ENCODE data around the gene UPP1. TPM values are rescaled to one million over a fixed set of nuclear protein-coding genes. Genes with fewer than 3 reads are reported as not detected.
A peak's percentile ranks its signal among the peaks of the same experiment; 100 is the strongest.

UPP1 gene
- total RNA-seq, result 10 to 100 TPM in 7 of 8 experiments, 1 to 10 TPM in 1; 3.1 to 93.0 (median 26.4) TPM

GRCh38 chr7:48089046-48090003 is at the start of gene UPP1:
Gene UPP1, plus strand, starts transcription at chr7:48089265. Its CDS starts 5,519 bp downstream, at chr7:48094784.
- WGBS, 10 experiments, result 0 to 80% (median 10%) methylated on average over 1 to 10 of the region's 96 CpGs; no CpG with 5 or more reads in 1 of the 10 experiments
- in situ Hi-C loops (cut with MboI; ENCODE audit: low pct_unique_long_range_greater_than_20kb in 2 of 9, low sequenced_read_pairs in 9 of 9, unreplicated experiment in 9 of 9), result loop anchor here in 2 of 9 experiments (25.0 kb wide), 1 partner anchor 102 kb away; the partner anchor contains the start of gene HUS1 (in 2 of the 2)
- peak within 1 kb of the TSS; percentile 33 to 79 for H3K27ac ChIP-seq
- H3K4me1 ChIP-seq (replicated peaks in 1 of 2), result peaks cover 6 to 13% of the 10 kb centered on the region in 2 donors
- ATAC-seq (replicated peaks in 6 of 8), result peak; percentile 56 to 86 (median 74)
- peak within 1 kb of the TSS; percentile 78 to 92 (median 89) for H3K4me3 ChIP-seq

GRCh38 chr7:48040944-48041652 is 48.0 kb upstream of the UPP1 start:
- H3K4me3 ChIP-seq, result no peak overlapping the region
- in situ Hi-C loops (cut with MboI; ENCODE audit: low pct_unique_long_range_greater_than_20kb in 2 of 9, low sequenced_read_pairs in 9 of 9, unreplicated experiment in 9 of 9), result no loop called here
- no peaks in the 10 kb centered on the region for H3K4me1 ChIP-seq (replicated peaks in 1 of 2)
- 66 to 91% (median 81%) methylated on average over 1 to 14 of the region's 18 CpGs; no CpG with 5 or more reads in 2 of the 10 experiments for WGBS, 10 experiments
- ATAC-seq (replicated peaks in 6 of 8), result no peak
- H3K27ac ChIP-seq, result no peak overlapping the region

DNA sequence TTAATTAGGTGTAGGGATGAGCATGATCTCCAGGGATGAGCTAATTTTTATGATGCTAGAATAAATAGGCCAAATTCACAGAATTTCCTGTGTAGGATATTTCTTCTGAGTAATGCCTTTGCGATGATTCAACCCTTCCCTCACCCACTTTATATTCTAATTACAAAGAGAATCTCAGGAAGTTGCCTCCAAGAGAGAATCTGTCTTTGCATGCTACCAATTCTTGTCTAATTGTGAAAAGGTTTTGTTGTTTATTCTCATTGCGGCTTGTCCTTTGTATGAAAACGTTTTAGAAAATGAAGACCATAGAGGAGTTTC is 47.5 kb upstream of the UPP1 start:
- no peak overlapping the region for H3K4me3 ChIP-seq
- no peaks in the 10 kb centered on the region for H3K4me1 ChIP-seq (replicated peaks in 1 of 2)
- no peak overlapping the region for H3K27ac ChIP-seq
- WGBS, 10 experiments, result 0 to 100% (median 50%) methylated on average over 1 to 3 of the region's 3 CpGs; no CpG with 5 or more reads in 1 of the 10 experiments
- in situ Hi-C loops (cut with MboI; ENCODE audit: low pct_unique_long_range_greater_than_20kb in 2 of 9, low sequenced_read_pairs in 9 of 9, unreplicated experiment in 9 of 9), result no loop called here
- peak in 3 of 8 experiments; percentile 45 to 74 (median 71) for ATAC-seq (replicated peaks in 6 of 8)

GRCh38 chr7:48042216-48042615 is 46.8 kb upstream of the UPP1 start:
- Histone ChIP-seq H3K4me1 (replicated peaks in 1 of 2) (no peaks in the 10 kb centered on the region), H3K27ac (no peak overlapping the region), H3K4me3 (no peak overlapping the region)
- no peak for ATAC-seq (replicated peaks in 6 of 8)
- WGBS, 10 experiments, result 56 to 94% (median 69%) methylated on average over 3 of the region's 3 CpGs; no CpG with 5 or more reads in 1 of the 10 experiments
- in situ Hi-C loops (cut with MboI; ENCODE audit: low pct_unique_long_range_greater_than_20kb in 2 of 9, low sequenced_read_pairs in 9 of 9, unreplicated experiment in 9 of 9), result no loop called here

DNA sequence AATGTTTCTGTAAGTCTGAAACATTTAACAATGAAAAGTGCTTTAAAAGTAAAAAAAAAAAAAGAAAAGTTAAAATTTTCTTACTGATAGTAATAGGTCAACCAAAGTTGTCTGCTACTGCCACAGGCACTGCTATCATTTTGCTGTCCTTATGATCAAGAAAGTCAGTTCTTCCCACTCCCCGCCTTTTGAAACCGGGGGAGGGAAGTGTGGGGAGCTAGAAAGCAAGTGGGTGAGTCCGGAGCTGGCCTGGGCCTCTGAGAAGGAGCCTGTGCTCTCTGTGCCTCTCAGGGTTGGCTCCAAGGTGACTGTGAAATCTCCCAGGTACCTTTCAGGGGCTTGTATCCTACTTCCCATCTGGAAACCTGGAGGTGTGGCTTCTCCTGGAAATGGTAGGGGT is 46.4 kb upstream of the UPP1 start:
- ATAC-seq (replicated peaks in 6 of 8), result no peak
- in situ Hi-C loops (cut with MboI; ENCODE audit: low pct_unique_long_range_greater_than_20kb in 2 of 9, low sequenced_read_pairs in 9 of 9, unreplicated experiment in 9 of 9), result no loop called here
- H3K4me3 ChIP-seq, result no peak overlapping the region
- no peak overlapping the region for H3K27ac ChIP-seq
- WGBS, 10 experiments, result 40 to 100% (median 73%) methylated on average over 1 to 3 of the region's 3 CpGs; no CpG with 5 or more reads in 2 of the 10 experiments
- no peaks in the 10 kb centered on the region for H3K4me1 ChIP-seq (replicated peaks in 1 of 2)

GRCh38 chr7:48045195-48045765 is 43.8 kb upstream of the UPP1 start:
- in situ Hi-C loops (cut with MboI; ENCODE audit: low pct_unique_long_range_greater_than_20kb in 2 of 9, low sequenced_read_pairs in 9 of 9, unreplicated experiment in 9 of 9), result no loop called here
- H3K27ac ChIP-seq, result no peak overlapping the region
- no peaks in the 10 kb centered on the region for H3K4me1 ChIP-seq (replicated peaks in 1 of 2)
- no peak for ATAC-seq (replicated peaks in 6 of 8)
- H3K4me3 ChIP-seq, result no peak overlapping the region
- 33 to 87% (median 78%) methylated on average over 1 to 6 of the region's 9 CpGs; no CpG with 5 or more reads in 3 of the 10 experiments for WGBS, 10 experiments

GRCh38 chr7:48046458-48046857 is 42.6 kb upstream of the UPP1 start:
- no peaks in the 10 kb centered on the region for H3K4me1 ChIP-seq (replicated peaks in 1 of 2)

DNA sequence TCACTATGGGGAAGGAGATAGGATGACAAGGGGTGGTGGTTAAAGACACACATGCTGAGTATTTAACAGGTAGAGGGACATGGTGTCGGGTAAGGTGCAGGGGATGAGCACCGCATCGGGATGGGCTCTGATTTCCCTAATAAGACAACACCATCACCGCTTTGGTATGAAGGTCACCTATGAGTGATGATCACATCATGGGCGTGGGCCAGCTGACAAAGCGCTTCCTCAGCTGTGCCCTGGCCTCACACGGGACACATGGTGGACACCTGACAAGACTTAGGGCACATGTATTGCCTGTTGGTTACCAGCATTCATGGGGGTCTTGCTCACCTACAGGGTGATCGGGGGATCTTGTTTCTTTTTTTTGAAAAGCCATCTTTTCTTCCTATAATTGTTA is 41.0 kb upstream of the UPP1 start:
- H3K4me1 ChIP-seq (replicated peaks in 1 of 2), result no peaks in the 10 kb centered on the region
- no peak overlapping the region for H3K27ac ChIP-seq
- no peak for ATAC-seq (replicated peaks in 6 of 8)
- in situ Hi-C loops (cut with MboI; ENCODE audit: low pct_unique_long_range_greater_than_20kb in 2 of 9, low sequenced_read_pairs in 9 of 9, unreplicated experiment in 9 of 9), result no loop called here
- no peak overlapping the region for H3K4me3 ChIP-seq
- WGBS, 10 experiments, result 30 to 100% (median 92%) methylated on average over 2 to 8 of the region's 8 CpGs; no CpG with 5 or more reads in 1 of the 10 experiments

More at GRCh38 chr7:48046458-48046857, 42.6 kb upstream of the UPP1 start:
- no peak for ATAC-seq (replicated peaks in 6 of 8)
- in situ Hi-C loops (cut with MboI; ENCODE audit: low pct_unique_long_range_greater_than_20kb in 2 of 9, low sequenced_read_pairs in 9 of 9, unreplicated experiment in 9 of 9), result no loop called here
- Histone ChIP-seq H3K27ac (no peak overlapping the region), H3K4me3 (no peak overlapping the region)
- WGBS, 10 experiments, result 9 to 91% (median 68%) methylated on average over 2 to 13 of the region's 14 CpGs

DNA sequence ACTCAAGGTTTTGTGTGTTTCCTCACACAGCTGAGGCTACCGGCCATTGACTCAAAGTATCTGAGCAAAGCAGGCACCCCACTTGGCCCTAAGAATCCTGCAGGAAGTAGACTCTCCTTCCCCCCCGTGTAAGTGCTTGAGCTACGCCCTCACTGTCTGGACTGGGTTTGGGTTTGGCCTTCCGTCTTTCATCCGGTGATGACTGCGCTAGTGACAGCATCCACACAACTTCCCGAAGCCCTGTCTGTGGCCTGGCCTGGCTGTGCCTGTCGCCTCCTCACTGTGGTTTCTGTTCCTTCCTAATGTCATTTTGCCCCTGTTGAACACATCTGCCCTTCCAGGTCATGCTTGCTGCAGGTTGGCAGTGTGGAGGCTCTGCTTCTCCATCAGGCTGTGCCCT is 39.2 kb upstream of the UPP1 start:
- Histone ChIP-seq H3K4me1 (replicated peaks in 1 of 2) (no peaks in the 10 kb centered on the region), H3K27ac (no peak overlapping the region), H3K4me3 (no peak overlapping the region)
- in situ Hi-C loops (cut with MboI; ENCODE audit: low pct_unique_long_range_greater_than_20kb in 2 of 9, low sequenced_read_pairs in 9 of 9, unreplicated experiment in 9 of 9), result no loop called here
- no peak for ATAC-seq (replicated peaks in 6 of 8)
- WGBS, 10 experiments, result 79 to 100% (median 83%) methylated on average over 1 to 6 of the region's 8 CpGs; no CpG with 5 or more reads in 3 of the 10 experiments

DNA sequence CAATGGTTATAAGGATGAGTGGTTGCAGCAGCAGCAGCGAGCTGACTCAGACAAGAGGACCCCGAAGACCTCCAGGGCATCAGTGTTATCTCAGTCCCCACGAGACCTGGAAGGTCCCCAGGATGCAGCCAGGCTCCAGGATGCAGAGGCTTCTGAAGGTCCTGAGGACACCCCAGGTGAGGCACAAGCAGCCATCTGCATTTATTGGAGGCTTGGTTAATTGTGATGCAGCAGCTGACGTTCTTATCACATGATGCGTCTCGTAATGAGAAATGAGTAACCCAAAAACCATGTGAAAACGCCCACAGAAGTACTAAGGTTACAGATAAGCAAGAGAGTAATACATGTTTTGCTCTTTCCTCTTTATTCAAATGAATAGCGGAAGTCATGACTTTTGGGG is 36.3 kb upstream of the UPP1 start:
- Histone ChIP-seq H3K27ac (no peak overlapping the region), H3K4me1 (replicated peaks in 1 of 2) (no peaks in the 10 kb centered on the region), H3K4me3 (no peak overlapping the region)
- in situ Hi-C loops (cut with MboI; ENCODE audit: low pct_unique_long_range_greater_than_20kb in 2 of 9, low sequenced_read_pairs in 9 of 9, unreplicated experiment in 9 of 9), result no loop called here
- peak in 2 of 8 experiments; percentile 36 to 40 for ATAC-seq (replicated peaks in 6 of 8)
- WGBS, 10 experiments, result 27 to 82% (median 74%) methylated on average over 3 to 8 of the region's 8 CpGs

- H3K4me1 ChIP-seq (replicated peaks in 1 of 2), result no peaks in the 10 kb centered on the region
- no peak for ATAC-seq (replicated peaks in 6 of 8)
- H3K4me3 ChIP-seq, result no peak overlapping the region
- 37 to 100% (median 63%) methylated on average over 1 to 2 of the region's 2 CpGs; no CpG with 5 or more reads in 3 of the 10 experiments for WGBS, 10 experiments
- H3K27ac ChIP-seq, result no peak overlapping the region
- in situ Hi-C loops (cut with MboI; ENCODE audit: low pct_unique_long_range_greater_than_20kb in 2 of 9, low sequenced_read_pairs in 9 of 9, unreplicated experiment in 9 of 9), result no loop called here
Measured at GRCh38 chr7:48053736-48054135, 35.3 kb upstream of the UPP1 start.

DNA sequence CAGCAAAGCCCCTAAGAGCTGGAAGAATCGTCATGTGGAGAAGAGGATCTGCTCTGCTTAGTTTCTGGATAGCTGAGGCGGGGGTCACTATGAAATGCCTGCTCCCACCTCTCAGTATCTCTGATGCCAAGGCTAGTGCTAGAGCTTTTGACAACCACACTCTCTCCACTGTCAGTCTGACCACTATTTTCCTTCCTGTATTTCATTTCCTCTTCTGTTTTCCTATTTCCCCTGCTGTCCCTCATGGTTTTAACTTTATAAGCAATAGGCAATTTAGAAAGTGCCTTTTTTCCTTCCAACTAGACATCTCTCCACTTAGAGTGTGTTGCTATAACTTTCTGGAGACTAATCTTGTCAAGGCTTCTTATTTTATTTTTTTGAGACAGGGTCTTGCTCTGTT is 30.1 kb upstream of the UPP1 start:
- H3K4me1 ChIP-seq (replicated peaks in 1 of 2), result no peaks in the 10 kb centered on the region
- H3K4me3 ChIP-seq, result no peak overlapping the region
- in situ Hi-C loops (cut with MboI; ENCODE audit: low pct_unique_long_range_greater_than_20kb in 2 of 9, low sequenced_read_pairs in 9 of 9, unreplicated experiment in 9 of 9), result no loop called here
- WGBS, 10 experiments, result 40 to 100% (median 81%) methylated on average over 1 to 2 of the region's 2 CpGs; no CpG with 5 or more reads in 7 of the 10 experiments
- ATAC-seq (replicated peaks in 6 of 8), result no peak
- no peak overlapping the region for H3K27ac ChIP-seq

GRCh38 chr7:48059706-48060105 is 29.4 kb upstream of the UPP1 start:
- Histone ChIP-seq H3K27ac (no peak overlapping the region), H3K4me3 (no peak overlapping the region), H3K4me1 (replicated peaks in 1 of 2) (no peaks in the 10 kb centered on the region)
- WGBS, 10 experiments, result 7 to 90% (median 62%) methylated on average over 2 to 5 of the region's 5 CpGs; no CpG with 5 or more reads in 2 of the 10 experiments
- no peak for ATAC-seq (replicated peaks in 6 of 8)
- in situ Hi-C loops (cut with MboI; ENCODE audit: low pct_unique_long_range_greater_than_20kb in 2 of 9, low sequenced_read_pairs in 9 of 9, unreplicated experiment in 9 of 9), result no loop called here
